ENCODE results near the gene ANGEL2.

DNA sequence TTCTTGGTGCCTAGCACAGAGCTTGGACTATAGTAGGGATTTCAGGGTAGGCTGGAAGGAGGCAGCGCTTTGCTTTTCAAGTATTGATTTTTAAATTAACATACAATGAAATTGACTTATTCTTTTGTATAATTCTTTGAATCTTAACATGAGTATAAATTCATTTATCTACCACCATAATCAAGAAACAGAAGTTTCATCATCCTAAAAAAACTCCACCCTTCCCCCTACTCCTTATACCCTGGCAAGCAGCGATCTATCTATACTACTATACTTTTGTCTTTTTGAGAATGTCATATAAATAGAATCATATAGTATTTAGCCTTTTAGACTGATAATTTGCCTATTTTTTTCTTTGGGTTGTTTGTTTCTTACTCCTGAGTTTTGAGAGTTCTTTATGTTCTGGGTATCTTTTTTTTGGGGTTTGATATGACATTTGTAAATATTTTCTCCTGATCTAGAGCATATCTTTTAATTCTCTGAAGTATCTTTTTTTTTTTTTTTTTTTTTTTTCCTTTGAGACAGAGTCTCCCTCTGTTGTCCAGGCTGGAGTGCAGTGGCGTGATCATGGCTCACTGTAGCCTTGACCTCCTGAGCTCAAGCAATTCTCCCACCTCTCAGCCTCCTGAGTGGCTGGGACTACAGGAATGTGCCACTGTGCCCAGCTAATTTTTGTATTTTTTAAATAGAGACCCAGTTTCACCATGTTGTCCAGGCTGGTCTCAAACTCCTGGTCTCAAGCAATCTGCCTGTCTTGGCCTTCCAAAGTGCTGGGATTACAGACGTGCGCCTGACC is 41.8 kb upstream of the ANGEL2 start:
- no peak for TF ChIP-seq POLR2A (IDR thresholded peaks at IDR 0.05)
- TF ChIP-seq, protein P1, sequence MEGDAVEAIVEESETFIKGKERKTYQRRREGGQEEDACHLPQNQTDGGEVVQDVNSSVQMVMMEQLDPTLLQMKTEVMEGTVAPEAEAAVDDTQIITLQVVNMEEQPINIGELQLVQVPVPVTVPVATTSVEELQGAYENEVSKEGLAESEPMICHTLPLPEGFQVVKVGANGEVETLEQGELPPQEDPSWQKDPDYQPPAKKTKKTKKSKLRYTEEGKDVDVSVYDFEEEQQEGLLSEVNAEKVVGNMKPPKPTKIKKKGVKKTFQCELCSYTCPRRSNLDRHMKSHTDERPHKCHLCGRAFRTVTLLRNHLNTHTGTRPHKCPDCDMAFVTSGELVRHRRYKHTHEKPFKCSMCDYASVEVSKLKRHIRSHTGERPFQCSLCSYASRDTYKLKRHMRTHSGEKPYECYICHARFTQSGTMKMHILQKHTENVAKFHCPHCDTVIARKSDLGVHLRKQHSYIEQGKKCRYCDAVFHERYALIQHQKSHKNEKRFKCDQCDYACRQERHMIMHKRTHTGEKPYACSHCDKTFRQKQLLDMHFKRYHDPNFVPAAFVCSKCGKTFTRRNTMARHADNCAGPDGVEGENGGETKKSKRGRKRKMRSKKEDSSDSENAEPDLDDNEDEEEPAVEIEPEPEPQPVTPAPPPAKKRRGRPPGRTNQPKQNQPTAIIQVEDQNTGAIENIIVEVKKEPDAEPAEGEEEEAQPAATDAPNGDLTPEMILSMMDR (IDR thresholded peaks at IDR 0.05) = no peak
